Neural progenitor cell (in vitro differentiated cells): ENCODE data around the gene AMT.

Experiments
- EZH2 ChIP-seq: fragments of 200-600 bp; sonication (generic); IDR thresholded peaks from 2 replicates; pipeline ENCODE4 v1.6.1; 2017; ENCODE audit warnings: antibody characterized with exemption, mild to moderate bottlenecking, moderate library complexity
- EZH2phosphoT487 ChIP-seq: fragments of 200-600 bp; sonication (generic); IDR thresholded peaks from 2 replicates; pipeline ENCODE4 v1.6.1; 2017; ENCODE audit warnings: antibody characterized with exemption
- TF ChIP-seq, protein P1 (sequence below): fragments of 200-600 bp; sonication (generic); IDR thresholded peaks from 2 replicates; pipeline ENCODE4 v1.5.1; 2017; ENCODE audit warnings: antibody characterized with exemption, mild to moderate bottlenecking

DNA sequence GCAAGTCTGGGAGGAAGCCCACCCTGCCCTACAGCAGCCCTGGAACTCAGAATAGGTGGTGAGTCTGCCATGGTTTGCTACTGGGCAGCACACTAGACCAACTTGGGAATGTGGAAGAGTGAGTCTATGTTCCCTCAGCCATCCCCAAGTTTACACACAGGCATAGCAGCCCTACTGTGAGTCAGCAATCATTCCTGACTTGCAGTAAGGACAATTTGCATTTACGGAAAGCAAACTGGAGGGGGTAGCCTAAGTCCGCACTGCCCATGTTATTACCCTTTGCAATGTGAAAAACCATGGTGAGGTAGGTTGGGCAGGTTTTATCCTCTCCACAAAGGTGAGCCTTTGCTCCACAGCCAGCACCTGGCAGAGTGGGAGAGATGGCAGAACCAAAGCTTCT is 5.4 kb downstream of the AMT start:
- TF ChIP-seq, protein P1, sequence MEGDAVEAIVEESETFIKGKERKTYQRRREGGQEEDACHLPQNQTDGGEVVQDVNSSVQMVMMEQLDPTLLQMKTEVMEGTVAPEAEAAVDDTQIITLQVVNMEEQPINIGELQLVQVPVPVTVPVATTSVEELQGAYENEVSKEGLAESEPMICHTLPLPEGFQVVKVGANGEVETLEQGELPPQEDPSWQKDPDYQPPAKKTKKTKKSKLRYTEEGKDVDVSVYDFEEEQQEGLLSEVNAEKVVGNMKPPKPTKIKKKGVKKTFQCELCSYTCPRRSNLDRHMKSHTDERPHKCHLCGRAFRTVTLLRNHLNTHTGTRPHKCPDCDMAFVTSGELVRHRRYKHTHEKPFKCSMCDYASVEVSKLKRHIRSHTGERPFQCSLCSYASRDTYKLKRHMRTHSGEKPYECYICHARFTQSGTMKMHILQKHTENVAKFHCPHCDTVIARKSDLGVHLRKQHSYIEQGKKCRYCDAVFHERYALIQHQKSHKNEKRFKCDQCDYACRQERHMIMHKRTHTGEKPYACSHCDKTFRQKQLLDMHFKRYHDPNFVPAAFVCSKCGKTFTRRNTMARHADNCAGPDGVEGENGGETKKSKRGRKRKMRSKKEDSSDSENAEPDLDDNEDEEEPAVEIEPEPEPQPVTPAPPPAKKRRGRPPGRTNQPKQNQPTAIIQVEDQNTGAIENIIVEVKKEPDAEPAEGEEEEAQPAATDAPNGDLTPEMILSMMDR: no peak
- TF ChIP-seq EZH2 (no peak), EZH2phosphoT487 (no peak)
